Peyer's patch (tissue), 4 donors: ENCODE measurements around the gene EIF4A3.

Source experiments
- POLR2A ChIP-seq, 2 donors: fragments of 450-650 bp; IDR thresholded peaks; one replicate each; pipeline ENCODE4 v1.5.1; 2017; ENCODE audit warnings: antibody characterized with exemption in 2 of 2, mild to moderate bottlenecking in 2 of 2, moderate library complexity in 2 of 2
- TF ChIP-seq, protein P1 (sequence below), 6 experiments: fragments of 450-650 bp in 4 of 6; fragments of 200-600 bp in 2 of 6; sonication (generic) in 1 of 6; IDR thresholded peaks; one replicate each; pipeline ENCODE4 v1.5.1; 2017 to 2019; ENCODE audit warnings: antibody characterized with exemption in 6 of 6, mild to moderate bottlenecking in 3 of 6, moderate library complexity in 1 of 6

- TF ChIP-seq, protein P1, sequence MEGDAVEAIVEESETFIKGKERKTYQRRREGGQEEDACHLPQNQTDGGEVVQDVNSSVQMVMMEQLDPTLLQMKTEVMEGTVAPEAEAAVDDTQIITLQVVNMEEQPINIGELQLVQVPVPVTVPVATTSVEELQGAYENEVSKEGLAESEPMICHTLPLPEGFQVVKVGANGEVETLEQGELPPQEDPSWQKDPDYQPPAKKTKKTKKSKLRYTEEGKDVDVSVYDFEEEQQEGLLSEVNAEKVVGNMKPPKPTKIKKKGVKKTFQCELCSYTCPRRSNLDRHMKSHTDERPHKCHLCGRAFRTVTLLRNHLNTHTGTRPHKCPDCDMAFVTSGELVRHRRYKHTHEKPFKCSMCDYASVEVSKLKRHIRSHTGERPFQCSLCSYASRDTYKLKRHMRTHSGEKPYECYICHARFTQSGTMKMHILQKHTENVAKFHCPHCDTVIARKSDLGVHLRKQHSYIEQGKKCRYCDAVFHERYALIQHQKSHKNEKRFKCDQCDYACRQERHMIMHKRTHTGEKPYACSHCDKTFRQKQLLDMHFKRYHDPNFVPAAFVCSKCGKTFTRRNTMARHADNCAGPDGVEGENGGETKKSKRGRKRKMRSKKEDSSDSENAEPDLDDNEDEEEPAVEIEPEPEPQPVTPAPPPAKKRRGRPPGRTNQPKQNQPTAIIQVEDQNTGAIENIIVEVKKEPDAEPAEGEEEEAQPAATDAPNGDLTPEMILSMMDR (IDR thresholded peaks at IDR 0.05): no peak
- no peak for TF ChIP-seq POLR2A (IDR thresholded peaks at IDR 0.05)
Observed at GRCh38 chr17:80097127-80097621, 49.8 kb downstream of the EIF4A3 start.
